CD4-positive, alpha-beta T cell (primary cell): ENCODE data around the gene WWOX. TPM values are rescaled to one million over a fixed set of nuclear protein-coding genes. Genes with fewer than 3 reads are reported as not detected.

Experiments used
- ATAC-seq: fragments of 200-7000 bp; cut with Tn5 transposase; one replicate; pipeline ENCODE4 v1.10.0; 2022; ENCODE audit warnings: mild to moderate bottlenecking; ENCODE audit not compliant: poor library complexity
- CTCF ChIA-PET: fragments of 350-600 bp; sonication (Branson Sonifier 250); formaldehyde crosslinking; loops from one replicate; lab custom pipeline; 2021; ENCODE audit warnings: antibody characterized with exemption, inconsistent platforms; lab: Charles Lee
- POLR2A ChIA-PET: fragments of 350-600 bp; sonication (Branson Sonifier 250); formaldehyde crosslinking; loops from one replicate; lab custom pipeline; 2021; ENCODE audit warnings: antibody characterized with exemption, inconsistent platforms; lab: Charles Lee
- DNase-seq, 14 experiments: peaks; one replicate each; pipeline ENCODE4 v3.0.0-alpha.2; 2013 to 2020; ENCODE audit warnings: mixed read lengths in 2 of 14
- H3K27ac ChIP-seq, 2 donors: one replicate each; pipeline versions ENCODE4 v1.5.1 to v1.7.0; 2013; ENCODE audit warnings: low read length in 2 of 2, low read depth in 1 of 2, mild to moderate bottlenecking in 1 of 2
- H3K27me3 ChIP-seq, 2 experiments: 1 replicate in 1 of 2; 2 replicates in 1 of 2; pipeline versions ENCODE4 v1.6.1 to v1.7.0; 2013; ENCODE audit warnings: low read length in 2 of 2, control low read depth in 1 of 2, mild to moderate bottlenecking in 1 of 2, moderate library complexity in 1 of 2; ENCODE audit not compliant: insufficient read depth in 2 of 2, control insufficient read depth in 1 of 2
- H3K36me3 ChIP-seq: one replicate; pipeline ENCODE4 v1.6.1; 2013; ENCODE audit warnings: low read length, control low read depth; ENCODE audit not compliant: insufficient read depth
- H3K4me1 ChIP-seq: one replicate; pipeline ENCODE4 v1.6.1; 2013; ENCODE audit warnings: low read length, control low read depth; ENCODE audit not compliant: insufficient read depth
- H3K4me3 ChIP-seq: one replicate; pipeline ENCODE4 v1.5.1; 2013; ENCODE audit warnings: mild to moderate bottlenecking, low read length, moderate library complexity
- H3K9me3 ChIP-seq, 2 experiments: 1 replicate in 1 of 2; 2 replicates in 1 of 2; pipeline versions ENCODE4 v1.6.1 to v1.7.0; 2013; ENCODE audit warnings: low read length in 2 of 2, mild to moderate bottlenecking in 2 of 2, control low read depth in 1 of 2, moderate library complexity in 1 of 2; ENCODE audit not compliant: control insufficient read depth in 1 of 2, insufficient read depth in 1 of 2
- H3K27ac Mint-ChIP-seq: one replicate; pipeline ENCODE4 v1.8.0; 2020; ENCODE audit warnings: mixed read lengths
- H3K27me3 Mint-ChIP-seq: one replicate; pipeline ENCODE4 v1.8.0; 2021; ENCODE audit warnings: mixed read lengths
- H3K36me3 Mint-ChIP-seq: one replicate; pipeline ENCODE4 v1.8.0; 2021; ENCODE audit warnings: low read depth, mixed read lengths
- H3K4me1 Mint-ChIP-seq: one replicate; pipeline ENCODE4 v1.8.0; 2021; ENCODE audit warnings: low read depth, mixed read lengths
- H3K4me3 Mint-ChIP-seq: one replicate; pipeline ENCODE4 v1.8.0; 2020; ENCODE audit warnings: mild to moderate bottlenecking, mixed read lengths
- H3K9me3 Mint-ChIP-seq: one replicate; pipeline ENCODE4 v1.8.0; 2020; ENCODE audit warnings: mixed read lengths
- intact Hi-C, 2 experiments: fragments of 100-400 bp; cut with DNase I in 1 of 2; cut with micrococcal nuclease in 1 of 2; formaldehyde crosslinking; loops; one replicate each; pipeline versions ENCODE4 v1.15.1 to v1.9.0; 2023 to 2025; cut with DNase I, micrococcal nuclease
- total RNA-seq, 174 experiments: library from RNA in 2 of 174; stranded (reverse) in 2 of 174; gene quantifications; one replicate each; pipeline ENCODE4 v1.2.3 and lab custom pipeline; 2021 to 2026
- TF ChIP-seq, protein P1 (sequence below): fragments of 200-600 bp; IDR thresholded peaks from one replicate; pipeline ENCODE4 v1.8.0; 2022; ENCODE audit warnings: antibody characterized with exemption, mild to moderate bottlenecking

Gene WWOX
- total RNA-seq, 2 experiments from 2014 or later = 19.3 to 21.7 TPM

DNA sequence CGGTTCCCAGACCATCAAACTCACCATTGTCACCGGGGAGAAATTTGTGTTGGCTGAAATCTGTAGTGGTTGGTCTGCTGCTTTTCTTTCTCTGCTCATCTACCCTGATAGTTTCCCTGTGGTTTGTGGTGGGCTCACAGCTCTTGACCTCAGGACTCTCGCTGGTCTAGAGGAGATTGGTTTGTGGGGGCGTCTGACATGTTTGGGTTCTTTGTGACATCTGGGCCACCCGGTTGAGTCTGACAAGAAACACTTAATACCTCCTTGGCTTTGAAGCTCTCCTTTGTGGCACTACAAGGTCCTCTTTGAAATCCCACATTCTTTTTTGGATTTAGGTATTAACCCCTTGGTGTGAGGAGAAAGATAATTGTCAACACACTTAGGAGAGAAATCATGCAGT is 662.0 kb downstream of the WWOX start:
- no peak overlapping the region for H3K27ac Mint-ChIP-seq
- H3K36me3 Mint-ChIP-seq = no peaks in the 10 kb centered on the region
- H3K4me3 Mint-ChIP-seq = no peak overlapping the region
- Histone ChIP-seq H3K27me3 (no peaks in the 10 kb centered on the region), H3K4me3 (no peak overlapping the region), H3K27ac (no peak overlapping the region), H3K4me1 (peaks cover 6% of the 10 kb centered on the region), H3K9me3 (no peaks in the 10 kb centered on the region), H3K36me3 (no peaks in the 10 kb centered on the region)
- H3K9me3 Mint-ChIP-seq = peaks cover 5% of the 10 kb centered on the region
- intact Hi-C loops = loop anchor here in 1 of 2 experiments (10.0 kb wide), 1 partner anchor 843 kb away; the partner anchor contains the start of gene MAF
- DNase-seq (no peak), ATAC-seq (no peak)
- H3K27me3 Mint-ChIP-seq = no peaks in the 10 kb centered on the region
- ChIA-PET POLR2A (no interaction called here), CTCF (no interaction called here)
- H3K4me1 Mint-ChIP-seq = no peaks in the 10 kb centered on the region
- TF ChIP-seq, protein P1, sequence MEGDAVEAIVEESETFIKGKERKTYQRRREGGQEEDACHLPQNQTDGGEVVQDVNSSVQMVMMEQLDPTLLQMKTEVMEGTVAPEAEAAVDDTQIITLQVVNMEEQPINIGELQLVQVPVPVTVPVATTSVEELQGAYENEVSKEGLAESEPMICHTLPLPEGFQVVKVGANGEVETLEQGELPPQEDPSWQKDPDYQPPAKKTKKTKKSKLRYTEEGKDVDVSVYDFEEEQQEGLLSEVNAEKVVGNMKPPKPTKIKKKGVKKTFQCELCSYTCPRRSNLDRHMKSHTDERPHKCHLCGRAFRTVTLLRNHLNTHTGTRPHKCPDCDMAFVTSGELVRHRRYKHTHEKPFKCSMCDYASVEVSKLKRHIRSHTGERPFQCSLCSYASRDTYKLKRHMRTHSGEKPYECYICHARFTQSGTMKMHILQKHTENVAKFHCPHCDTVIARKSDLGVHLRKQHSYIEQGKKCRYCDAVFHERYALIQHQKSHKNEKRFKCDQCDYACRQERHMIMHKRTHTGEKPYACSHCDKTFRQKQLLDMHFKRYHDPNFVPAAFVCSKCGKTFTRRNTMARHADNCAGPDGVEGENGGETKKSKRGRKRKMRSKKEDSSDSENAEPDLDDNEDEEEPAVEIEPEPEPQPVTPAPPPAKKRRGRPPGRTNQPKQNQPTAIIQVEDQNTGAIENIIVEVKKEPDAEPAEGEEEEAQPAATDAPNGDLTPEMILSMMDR = no peak

DNA sequence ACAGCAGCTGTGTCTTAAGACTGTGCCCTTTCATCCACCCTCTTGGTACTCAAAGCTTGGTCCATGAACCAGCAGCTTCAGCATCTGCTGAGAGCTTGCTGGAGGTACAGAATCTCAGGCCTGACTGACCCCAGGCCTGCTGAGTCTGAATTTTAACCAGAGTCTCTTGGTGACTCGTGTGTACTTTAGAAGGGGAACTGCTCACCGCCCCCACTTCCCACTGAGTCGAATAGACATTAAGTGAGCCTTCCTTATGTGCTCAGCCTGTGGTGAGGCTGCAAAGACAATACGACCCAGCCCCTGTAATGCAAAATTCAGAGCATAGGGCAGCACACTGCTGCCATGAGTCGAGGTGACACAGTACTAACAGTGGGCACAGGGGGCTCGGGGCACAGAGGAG is 662.8 kb downstream of the WWOX start:
- DNase-seq (no peak), ATAC-seq (no peak)
- ChIA-PET POLR2A (no interaction called here), CTCF (no interaction called here)
- Histone ChIP-seq H3K27ac (no peak overlapping the region), H3K4me3 (no peak overlapping the region), H3K36me3 (no peaks in the 10 kb centered on the region), H3K27me3 (no peaks in the 10 kb centered on the region), H3K9me3 (no peaks in the 10 kb centered on the region), H3K4me1 (peaks cover 6% of the 10 kb centered on the region)
- no peaks in the 10 kb centered on the region for H3K36me3 Mint-ChIP-seq
- no peak overlapping the region for H3K27ac Mint-ChIP-seq
- H3K9me3 Mint-ChIP-seq = no peaks in the 10 kb centered on the region
- H3K4me1 Mint-ChIP-seq = no peaks in the 10 kb centered on the region
- intact Hi-C loops = loop anchor here in 1 of 2 experiments (10.0 kb wide), 1 partner anchor 843 kb away; the partner anchor contains the start of gene MAF
- TF ChIP-seq, protein P1 = no peak
- H3K4me3 Mint-ChIP-seq = no peak overlapping the region
- H3K27me3 Mint-ChIP-seq = no peaks in the 10 kb centered on the region

DNA sequence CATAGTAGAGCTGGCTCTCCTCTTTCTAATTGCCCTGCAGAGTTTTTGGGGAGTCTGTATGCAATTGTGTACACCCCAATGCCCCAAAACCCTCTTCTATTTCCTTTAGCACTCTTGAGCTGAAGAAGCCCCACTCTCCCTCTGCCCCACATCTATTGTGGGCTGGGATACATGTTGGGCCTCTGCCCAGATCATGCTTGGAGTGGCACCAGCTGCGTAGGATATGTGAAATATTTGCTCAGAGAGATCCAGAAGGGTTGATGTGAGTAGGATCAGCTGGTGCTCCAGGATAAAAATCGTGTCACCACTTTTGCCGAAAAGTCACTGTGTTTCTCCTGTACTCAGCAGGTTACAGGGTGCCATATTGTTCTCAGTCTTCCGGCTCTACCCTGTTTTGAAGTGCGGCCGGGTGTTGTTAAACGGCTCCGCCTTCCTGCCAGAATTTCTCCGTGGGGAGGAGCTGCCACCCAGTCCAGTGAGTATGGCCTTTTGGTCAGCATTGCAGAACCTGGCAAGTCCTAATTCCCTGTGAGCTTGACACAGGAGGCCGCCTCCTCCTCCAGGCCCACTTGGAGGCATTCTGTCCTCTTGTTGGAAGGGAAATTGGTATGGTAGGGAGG is 664.5 kb downstream of the WWOX start:
- Histone ChIP-seq H3K27me3 (no peaks in the 10 kb centered on the region), H3K4me1 (peaks cover 9% of the 10 kb centered on the region), H3K4me3 (no peak overlapping the region), H3K36me3 (no peaks in the 10 kb centered on the region), H3K9me3 (no peaks in the 10 kb centered on the region), H3K27ac (no peak overlapping the region)
- H3K9me3 Mint-ChIP-seq = no peaks in the 10 kb centered on the region
- no peak for ATAC-seq
- DNase-seq = no peak
- H3K27me3 Mint-ChIP-seq = no peaks in the 10 kb centered on the region
- intact Hi-C loops = loop anchor here in 1 of 2 experiments (10.0 kb wide), 1 partner anchor 841 kb away; the partner anchor contains the start of gene MAF
- TF ChIP-seq, protein P1 = no peak
- H3K4me3 Mint-ChIP-seq = no peak overlapping the region
- ChIA-PET POLR2A (no interaction called here), CTCF (no interaction called here)
- peaks cover 10% of the 10 kb centered on the region for H3K4me1 Mint-ChIP-seq
- no peak overlapping the region for H3K27ac Mint-ChIP-seq
- no peaks in the 10 kb centered on the region for H3K36me3 Mint-ChIP-seq
